ENCODE results near the gene FLRT2. TPM values are rescaled to one million over a fixed set of nuclear protein-coding genes. Genes with fewer than 3 reads are reported as not detected.

FLRT2 gene
- total RNA-seq, 1 donor from 2014 or later = 24.6 TPM

- Histone ChIP-seq H3K4me1 (no peaks in the 10 kb centered on the region), H3K9me3 (no peaks in the 10 kb centered on the region), H3K4me3 (no peak overlapping the region), H3K27ac (no peak overlapping the region), H3K36me3 (no peaks in the 10 kb centered on the region), H3K27me3 (no peaks in the 10 kb centered on the region)
- intact Hi-C loops (cut with DNase I) = no loop called here
- TF ChIP-seq CTCF (IDR thresholded peaks at IDR 0.05) = no peak
- DNase-seq (ENCODE audit: low spot score in 2 of 2) = no peak
Measured at GRCh38 chr14:85702997-85703396, 173.1 kb downstream of the FLRT2 start.

All from ascending aorta (tissue), 2 donors.